T-helper 2 cell (primary cell): ENCODE measurements around the gene SLC12A7.
"Not testable (repeated sequence)": the region's sequence is repeated elsewhere in the genome, so short reads cannot be mapped to it uniquely, and the experiment has no call there.

ENCODE experiments used
- DNase-seq, 5 experiments: peaks; one replicate each; pipeline versions ENCODE4 v3.0.0 to v3.0.0-alpha.2; 2012 to 2022

SLC12A7 gene

GRCh38 chr5:1033178-1033577 lies 78.7 kb downstream of the SLC12A7 start:
- no peak for DNase-seq

- no peak for DNase-seq
Measured at GRCh38 chr5:1032551-1033027, 79.3 kb downstream of the SLC12A7 start.

- no peak for DNase-seq
Measured at GRCh38 chr5:1032011-1032410, 79.9 kb downstream of the SLC12A7 start.

- DNase-seq, result no peak
Measured at GRCh38 chr5:1031306-1031959, 80.4 kb downstream of the SLC12A7 start.

GRCh38 chr5:1030801-1031271 lies 81.0 kb downstream of the SLC12A7 start:
- no peak for DNase-seq

GRCh38 chr5:1029945-1030625 lies 81.8 kb downstream of the SLC12A7 start:
- DNase-seq, result no peak

GRCh38 chr5:1029282-1029944 lies 82.5 kb downstream of the SLC12A7 start:
- no peak for DNase-seq

- DNase-seq, result no peak
Measured at GRCh38 chr5:1028481-1029281, 83.2 kb downstream of the SLC12A7 start.

- no peak for DNase-seq
Measured at GRCh38 chr5:1027631-1028441, 84.0 kb downstream of the SLC12A7 start.

GRCh38 chr5:1026700-1027621 lies 84.9 kb downstream of the SLC12A7 start:
- no peak for DNase-seq

- not testable (repeated sequence) for DNase-seq
Measured at GRCh38 chr5:1021969-1022336, 89.9 kb downstream of the SLC12A7 start.

- no peak for DNase-seq
Measured at GRCh38 chr5:1021136-1021968, 90.5 kb downstream of the SLC12A7 start.

- peak in 1 of 5 experiments; percentile 5 for DNase-seq
Measured at GRCh38 chr5:1020452-1020961, 91.4 kb downstream of the SLC12A7 start.

GRCh38 chr5:1019001-1019905 lies 92.6 kb downstream of the SLC12A7 start:
- DNase-seq, result no peak

GRCh38 chr5:1018596-1018995 lies 93.3 kb downstream of the SLC12A7 start:
- no peak for DNase-seq

- DNase-seq, result no peak
Measured at GRCh38 chr5:1017691-1018455, 94.0 kb downstream of the SLC12A7 start.

GRCh38 chr5:1017056-1017455 lies 94.8 kb downstream of the SLC12A7 start:
- no peak for DNase-seq

- no peak for DNase-seq
Measured at GRCh38 chr5:1016476-1016875, 95.4 kb downstream of the SLC12A7 start.
